BE2C (cell line): ENCODE measurements around the gene NSFL1C.

Experiments
- DNase-seq: peaks from one replicate; pipeline ENCODE4 v3.0.0-alpha.2; 2020
- H3K27me3 ChIP-seq: fragments of 250-450 bp; sonication (Bioruptor Pico); 2 replicates; pipeline ENCODE4 v1.5.1; 2020; ENCODE audit warnings: mild to moderate bottlenecking
- H3K36me3 ChIP-seq: fragments of 250-450 bp; sonication (Bioruptor Pico); 2 replicates; pipeline ENCODE4 v1.5.1; 2020; ENCODE audit warnings: mild to moderate bottlenecking
- H3K4me1 ChIP-seq: fragments of 250-450 bp; sonication (Bioruptor Pico); 2 replicates; pipeline ENCODE4 v1.5.1; 2020
- H3K4me3 ChIP-seq: 2 replicates; pipeline ENCODE4 v1.5.1; 2011; ENCODE audit warnings: low read depth, low read length
- H3K9me3 ChIP-seq: fragments of 250-450 bp; sonication (Bioruptor Pico); 2 replicates; pipeline ENCODE4 v1.5.1; 2020
- CTCF ChIP-seq: IDR thresholded peaks from 2 replicates; pipeline ENCODE4 v1.5.1; 2012; ENCODE audit warnings: mild to moderate bottlenecking, low read depth, low read length

Gene NSFL1C

GRCh38 chr20:1438361-1438760, 28.3 kb downstream of the NSFL1C start:
- Histone ChIP-seq H3K36me3 (no peaks in the 10 kb centered on the region), H3K4me3 (no peak overlapping the region), H3K4me1 (no peaks in the 10 kb centered on the region), H3K27me3 (no peaks in the 10 kb centered on the region), H3K9me3 (no peaks in the 10 kb centered on the region)
- no peak for DNase-seq
- TF ChIP-seq CTCF: no peak

- H3K4me1 ChIP-seq: no peaks in the 10 kb centered on the region
- no peaks in the 10 kb centered on the region for H3K36me3 ChIP-seq
- H3K4me3 ChIP-seq: no peak overlapping the region
- H3K27me3 ChIP-seq: no peaks in the 10 kb centered on the region
- no peaks in the 10 kb centered on the region for H3K9me3 ChIP-seq
- TF ChIP-seq CTCF: peak; percentile 72
- peak; percentile 52 for DNase-seq
These were observed 29.3 kb downstream of the NSFL1C start for GRCh38 chr20:1437235-1437904.

- Histone ChIP-seq H3K9me3 (no peaks in the 10 kb centered on the region), H3K36me3 (no peaks in the 10 kb centered on the region), H3K4me3 (no peak overlapping the region), H3K27me3 (no peaks in the 10 kb centered on the region), H3K4me1 (no peaks in the 10 kb centered on the region)
- TF ChIP-seq CTCF: no peak
- DNase-seq: no peak
These were observed 30.4 kb downstream of the NSFL1C start for GRCh38 chr20:1436263-1436662.

- Histone ChIP-seq H3K4me3 (no peak overlapping the region), H3K9me3 (no peaks in the 10 kb centered on the region), H3K27me3 (no peaks in the 10 kb centered on the region), H3K36me3 (no peaks in the 10 kb centered on the region), H3K4me1 (no peaks in the 10 kb centered on the region)
- TF ChIP-seq CTCF: no peak
- no peak for DNase-seq
These were observed 31.3 kb downstream of the NSFL1C start for GRCh38 chr20:1435337-1435699.

GRCh38 chr20:1434571-1435336, 31.9 kb downstream of the NSFL1C start:
- no peak for TF ChIP-seq CTCF
- H3K4me3 ChIP-seq: no peak overlapping the region
- H3K27me3 ChIP-seq: no peaks in the 10 kb centered on the region
- no peak for DNase-seq
- no peaks in the 10 kb centered on the region for H3K4me1 ChIP-seq
- H3K9me3 ChIP-seq: no peaks in the 10 kb centered on the region
- no peaks in the 10 kb centered on the region for H3K36me3 ChIP-seq

- Histone ChIP-seq H3K4me3 (no peak overlapping the region), H3K4me1 (no peaks in the 10 kb centered on the region), H3K27me3 (no peaks in the 10 kb centered on the region), H3K9me3 (no peaks in the 10 kb centered on the region), H3K36me3 (no peaks in the 10 kb centered on the region)
- DNase-seq: no peak
- no peak for TF ChIP-seq CTCF
These were observed 35.5 kb downstream of the NSFL1C start for GRCh38 chr20:1431158-1431557.
